ENCODE data around the gene ATP8A2.

- TF ChIP-seq CTCF (IDR thresholded peaks at IDR 0.05), result no peak
- TF ChIP-seq POLR2A (IDR thresholded peaks at IDR 0.05), result no peak
Measured at GRCh38 chr13:25662516-25662915, 290.7 kb downstream of the ATP8A2 start.
